Ramos (cell line): ENCODE results near the gene GLI3.

ENCODE experiments used
- in situ Hi-C: fragments of 300-500 bp; cut with MboI; formaldehyde crosslinking; loops from one replicate; pipeline ENCODE4 v1.14.3; 2022; ENCODE audit warnings: low sequenced_read_pairs; ENCODE audit not compliant: unreplicated experiment

Gene GLI3

DNA sequence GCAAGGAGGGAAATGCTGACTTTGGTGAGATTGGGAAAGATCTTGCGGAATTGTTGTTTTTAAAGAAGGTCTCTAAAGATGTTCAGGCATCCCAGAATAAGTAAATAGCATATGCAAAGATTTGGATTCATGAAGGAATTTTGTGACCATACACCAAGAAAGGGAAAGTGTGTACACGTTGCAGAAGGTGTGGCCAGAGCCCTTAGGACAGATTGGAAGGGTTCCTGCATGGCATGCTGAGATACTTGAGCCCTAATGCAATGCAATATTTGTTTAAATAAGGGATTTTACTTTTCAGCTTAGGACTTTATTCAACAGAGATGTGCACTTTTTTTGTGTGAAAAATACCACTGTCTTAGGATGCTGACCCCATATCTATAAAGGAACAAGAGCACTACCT is 314.6 kb downstream of the GLI3 start:
- in situ Hi-C loops = no loop called here

DNA sequence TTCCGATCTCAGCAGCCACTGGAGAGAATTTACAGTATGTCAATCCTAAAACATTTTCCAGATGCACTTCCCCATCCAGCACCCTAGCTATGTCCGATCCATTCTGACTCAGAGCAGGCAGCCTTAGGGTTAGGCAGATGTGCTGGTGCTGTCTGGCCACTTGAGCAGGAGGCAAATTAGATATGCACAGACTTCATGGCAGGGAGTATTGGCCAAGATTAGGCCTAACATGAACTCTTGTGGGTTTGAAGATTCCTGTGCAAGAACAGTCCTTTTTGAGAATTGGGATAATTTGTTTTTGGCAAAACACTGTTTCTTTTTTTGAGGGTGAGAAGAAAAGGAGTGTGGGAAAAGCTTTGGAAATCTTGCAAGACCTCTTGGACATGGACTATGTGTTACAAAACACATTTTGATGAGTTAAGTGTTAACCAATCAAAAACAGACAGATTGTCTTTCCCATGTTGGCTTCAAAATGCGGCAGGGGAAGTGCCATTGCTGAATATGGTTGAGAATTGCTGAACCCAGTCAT is 315.5 kb downstream of the GLI3 start:
- in situ Hi-C loops = no loop called here

GRCh38 chr7:41918597-41918996 is 318.4 kb downstream of the GLI3 start:
- in situ Hi-C loops = no loop called here

- in situ Hi-C loops = no loop called here
These were observed 320.5 kb downstream of the GLI3 start for GRCh38 chr7:41916450-41916927.

DNA sequence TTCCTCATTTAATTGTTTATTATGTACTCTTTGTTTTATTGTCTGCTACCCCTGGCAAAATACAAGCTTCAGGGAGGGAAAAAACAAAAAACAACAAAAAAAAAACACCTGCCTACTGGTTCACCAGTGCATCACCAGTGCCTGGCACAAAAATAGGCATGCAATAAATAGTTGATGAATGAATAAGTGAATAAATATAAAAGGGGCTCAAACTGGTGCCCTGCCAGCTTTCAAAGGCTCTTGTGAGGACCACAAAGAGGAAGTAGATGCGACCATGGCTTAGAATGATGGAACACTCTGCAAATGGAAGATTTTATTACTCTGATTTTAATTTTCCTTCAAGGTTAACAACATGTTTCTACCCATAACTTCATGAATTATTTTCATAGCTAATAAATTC is 321.1 kb downstream of the GLI3 start:
- in situ Hi-C loops = no loop called here

DNA sequence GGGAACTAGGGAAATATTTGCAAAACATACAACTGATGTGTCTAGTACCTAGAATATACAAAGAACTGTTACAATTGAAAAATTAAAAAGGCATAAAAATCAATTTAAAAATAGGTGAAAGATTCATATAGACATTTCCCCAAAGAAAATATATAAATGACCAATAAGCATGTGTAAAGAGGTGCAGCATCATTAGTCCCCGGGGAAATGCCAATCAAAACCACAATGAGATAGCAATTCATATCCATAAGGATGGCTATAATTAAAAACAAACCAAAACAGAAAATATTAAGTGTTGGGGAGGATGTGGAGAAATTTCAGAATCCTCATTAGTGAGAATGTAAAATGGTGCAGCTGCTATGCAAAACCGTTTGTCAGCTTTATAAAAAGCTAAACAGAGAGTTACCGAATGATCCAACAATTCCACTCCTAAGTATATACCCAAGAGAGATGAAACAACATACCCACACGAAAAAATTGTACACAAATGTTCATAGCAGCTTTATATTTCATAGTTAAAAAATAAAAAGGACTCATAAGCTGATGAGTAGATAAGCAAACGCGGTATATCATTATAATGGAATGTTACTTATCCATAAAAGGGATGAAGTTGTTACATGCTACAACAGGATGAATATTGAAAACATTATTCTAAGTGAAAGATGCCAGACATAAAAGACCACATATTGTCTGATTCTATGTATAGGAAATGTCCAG is 324.0 kb downstream of the GLI3 start:
- in situ Hi-C loops = no loop called here

- in situ Hi-C loops = no loop called here
These were observed 324.6 kb downstream of the GLI3 start for GRCh38 chr7:41912426-41912825.

DNA sequence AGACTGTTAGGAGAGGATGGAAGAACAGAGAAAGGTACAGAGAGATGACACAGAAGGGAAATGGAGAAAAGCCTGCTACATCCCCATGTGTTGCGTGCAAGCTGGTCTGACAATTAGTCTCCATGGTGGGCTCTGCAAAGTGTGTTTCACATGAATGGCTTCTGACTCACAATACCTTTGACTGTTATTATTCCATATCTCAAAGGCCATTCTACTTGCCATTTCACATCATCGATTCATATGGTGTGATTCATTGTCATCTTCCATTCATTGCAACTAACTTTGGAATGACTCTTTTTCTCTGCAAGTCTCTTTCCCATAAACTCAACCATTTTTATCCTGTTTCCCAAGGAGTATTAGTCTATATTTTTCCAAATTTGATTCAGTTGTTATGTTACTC is 325.2 kb downstream of the GLI3 start:
- in situ Hi-C loops = no loop called here
